Esophagus muscularis mucosa (tissue), 4 donors: ENCODE data around the gene CFAP92.

Experiments
- CTCF ChIP-seq, 3 experiments: fragments of 200-600 bp in 2 of 3; fragments of 450-650 bp in 1 of 3; sonication (generic) in 2 of 3; IDR thresholded peaks; one replicate each; pipeline ENCODE4 v1.5.1; 2017 to 2019; ENCODE audit warnings: antibody characterized with exemption in 3 of 3, mild to moderate bottlenecking in 2 of 3, moderate library complexity in 1 of 3
- EP300 ChIP-seq: sonication (generic); formaldehyde crosslinking; IDR thresholded peaks from one replicate; pipeline ENCODE4 v1.6.1; 2017; ENCODE audit warnings: antibody characterized with exemption
- POLR2A ChIP-seq: fragments of 450-650 bp; IDR thresholded peaks from one replicate; pipeline ENCODE4 v1.6.1; 2017; ENCODE audit warnings: antibody characterized with exemption, moderate library complexity, mild to moderate bottlenecking, low read depth
- POLR2AphosphoS5 ChIP-seq, 2 donors: sonication (generic); formaldehyde crosslinking; IDR thresholded peaks; one replicate each; pipeline ENCODE4 v1.6.1; 2017; ENCODE audit warnings: antibody characterized with exemption in 2 of 2

GRCh38 chr3:129034642-129035041 is 40.8 kb upstream of the CFAP92 start:
- TF ChIP-seq CTCF (IDR thresholded peaks at IDR 0.05), result no peak
- TF ChIP-seq POLR2A, result no peak
- TF ChIP-seq POLR2AphosphoS5 (IDR thresholded peaks at IDR 0.05), result no peak
- no peak for TF ChIP-seq EP300
